Motor neuron (in vitro differentiated cells): Measurements from ENCODE around the gene CHST10. TPM values are rescaled to one million over a fixed set of nuclear protein-coding genes. Genes with fewer than 3 reads are reported as not detected.

ENCODE experiments used
- total RNA-seq, 8 experiments: library from RNA; unstranded; fragments of 300-600 nt; gene quantifications; 2 replicates each; pipeline versions ENCODE4 v1.2.3 to v1.2.4, GENCODE V29; 2022

Gene CHST10
- total RNA-seq, 8 experiments from 2014 or later: 2.5 to 40.8 (median 20.6) TPM

Other genes starting within 250 kb of the CHST10 start
- 10 to 100 TPM in 4 of 8 experiments, 1 to 10 TPM in 1, under 1 TPM in 3; 0.10 to 50.5 (median 9.2) TPM for gene LONRF2, start 95.2 kb downstream of the CHST10 start, total RNA-seq
- gene NMS, start 52.8 kb upstream of the CHST10 start, total RNA-seq: 1 to 10 TPM in 1 of 8 experiments, not detected in 7; 1.1 TPM
- 10 to 100 TPM; 10.9 to 28.3 (median 12.7) TPM for gene PDCL3, start 145.3 kb upstream of the CHST10 start, total RNA-seq